ENCODE measurements around the gene PLPP3.

GRCh38 chr1:56527548-56528302 lies 51.6 kb downstream of the PLPP3 start:
- TF ChIP-seq CTBP1 (IDR thresholded peaks at IDR 0.05; ENCODE audit: borderline replicate concordance): peak; percentile 44; the same call in 1 of the 2 replicates
- TF ChIP-seq ZNF384 (IDR thresholded peaks at IDR 0.05): no peak
- TF ChIP-seq SP1 (IDR thresholded peaks at IDR 0.05): no peak
- TF ChIP-seq L3MBTL2 (conservative IDR thresholded peaks at IDR 0.05): 0 out of 2 replicates have a peak, but pooled peaks have one; percentile 45
- no peak for TF ChIP-seq SUZ12 (IDR thresholded peaks at IDR 0.05)
- TF ChIP-seq NFRKB (IDR thresholded peaks at IDR 0.05): no peak
- TF ChIP-seq ELF4 (IDR thresholded peaks at IDR 0.05): no peak
- no peak for TF ChIP-seq FOXM1 (IDR thresholded peaks at IDR 0.05; ENCODE audit: borderline replicate concordance)
- TF ChIP-seq FOXA1 (IDR thresholded peaks at IDR 0.05): no peak

All from HEK293T (cell line).